Neural progenitor cell (in vitro differentiated cells): ENCODE measurements around the gene CNTNAP2.

Experiments
- CTCF ChIP-seq: fragments of 200-600 bp; sonication (generic); IDR thresholded peaks from 2 replicates; pipeline ENCODE4 v1.5.1; 2017; ENCODE audit warnings: antibody characterized with exemption, mild to moderate bottlenecking
- EZH2phosphoT487 ChIP-seq: fragments of 200-600 bp; sonication (generic); IDR thresholded peaks from 2 replicates; pipeline ENCODE4 v1.6.1; 2017; ENCODE audit warnings: antibody characterized with exemption

GRCh38 chr7:148151778-148152177 lies 2035.2 kb downstream of the CNTNAP2 start:
- TF ChIP-seq CTCF = no peak
- TF ChIP-seq EZH2phosphoT487 = no peak
